ENCODE results near the gene COL23A1. TPM values are rescaled to one million over a fixed set of nuclear protein-coding genes. Genes with fewer than 3 reads are reported as not detected.

COL23A1 gene
- total RNA-seq = not detected in 2 replicates

DNA sequence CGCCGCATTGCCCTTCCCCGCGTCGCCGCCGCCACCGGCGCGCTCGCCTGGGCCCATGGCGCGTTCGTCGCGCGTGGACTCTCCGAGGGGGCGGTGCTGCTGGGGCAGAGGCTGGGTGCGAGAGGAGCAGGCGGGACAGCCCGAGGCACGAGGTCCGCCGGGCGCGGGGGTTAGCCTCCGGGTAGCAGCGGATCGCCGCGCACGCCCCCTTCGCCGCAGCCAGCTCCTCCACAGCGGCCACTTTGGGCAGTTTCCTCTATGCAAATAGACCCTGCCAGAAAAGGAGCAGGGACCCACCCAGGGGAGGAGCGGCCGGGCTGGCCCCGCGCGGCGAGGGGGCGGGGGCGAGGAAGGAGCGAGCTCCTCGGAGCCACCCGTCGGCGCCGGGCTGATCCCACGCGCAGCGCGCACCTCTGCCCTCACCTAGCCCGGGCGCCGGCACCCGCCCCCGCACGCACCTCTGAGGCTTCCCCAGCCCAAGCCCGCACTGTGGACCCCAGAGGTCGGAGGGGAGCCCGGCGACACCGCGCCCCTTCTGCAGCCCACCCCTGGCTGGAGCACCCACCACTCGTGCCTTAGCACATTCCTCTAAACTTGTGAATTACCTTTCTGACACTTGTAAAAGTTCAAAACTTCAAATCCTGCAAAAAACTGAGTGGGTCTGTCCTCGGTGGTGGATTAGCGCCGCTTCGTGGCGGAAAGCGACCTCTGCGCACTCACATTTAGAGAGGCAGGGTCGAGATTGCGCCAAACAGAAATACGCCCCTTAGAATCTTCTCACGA lies at the start of gene COL23A1:
COL23A1 (minus strand) TSS at position 253 of the 783 bp plus-strand sequence.

DNA sequence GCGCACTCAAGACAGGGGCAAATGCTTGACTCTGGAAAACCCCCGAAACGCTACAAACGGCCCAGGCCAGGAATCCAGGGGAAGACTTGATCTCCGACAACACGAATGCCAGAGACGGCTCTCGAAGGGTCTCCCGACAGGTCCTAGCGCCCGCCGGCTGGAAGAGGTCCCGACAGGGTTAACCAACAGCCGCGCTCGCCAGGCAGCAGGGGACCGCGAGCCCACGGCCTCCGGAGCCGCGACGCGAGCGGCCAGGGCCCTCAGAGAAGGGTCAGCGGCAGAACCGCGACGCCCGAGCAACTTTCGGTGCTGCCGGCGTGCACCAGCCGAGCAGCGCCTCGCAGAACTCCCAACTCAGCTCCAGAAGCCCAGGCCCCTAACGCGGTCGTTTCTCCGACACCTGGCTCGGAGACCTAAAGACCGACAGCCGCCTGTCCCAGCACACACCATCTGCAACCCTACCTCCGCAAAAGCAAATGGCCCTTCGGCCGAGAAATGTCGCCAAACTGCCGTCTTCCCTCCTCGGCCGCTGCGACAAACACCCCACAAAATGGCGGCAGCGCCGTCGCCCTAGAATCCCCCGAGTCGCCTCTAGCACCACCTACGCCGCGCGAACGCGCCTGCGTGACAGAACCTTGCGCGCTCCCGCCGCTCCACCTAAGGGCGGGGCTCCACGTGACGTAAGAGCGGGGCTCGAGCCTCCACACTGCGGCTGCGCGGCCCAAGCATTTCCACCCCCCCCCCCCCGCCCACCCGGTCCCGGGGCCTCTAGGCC lies 36.5 kb upstream of the COL23A1 start, which contains the start of gene CLK4:
CLK4 (minus strand) TSS at position 567 of the 775 bp plus-strand sequence. CDS start 3,634 bp downstream, outside the sequence.

DNA sequence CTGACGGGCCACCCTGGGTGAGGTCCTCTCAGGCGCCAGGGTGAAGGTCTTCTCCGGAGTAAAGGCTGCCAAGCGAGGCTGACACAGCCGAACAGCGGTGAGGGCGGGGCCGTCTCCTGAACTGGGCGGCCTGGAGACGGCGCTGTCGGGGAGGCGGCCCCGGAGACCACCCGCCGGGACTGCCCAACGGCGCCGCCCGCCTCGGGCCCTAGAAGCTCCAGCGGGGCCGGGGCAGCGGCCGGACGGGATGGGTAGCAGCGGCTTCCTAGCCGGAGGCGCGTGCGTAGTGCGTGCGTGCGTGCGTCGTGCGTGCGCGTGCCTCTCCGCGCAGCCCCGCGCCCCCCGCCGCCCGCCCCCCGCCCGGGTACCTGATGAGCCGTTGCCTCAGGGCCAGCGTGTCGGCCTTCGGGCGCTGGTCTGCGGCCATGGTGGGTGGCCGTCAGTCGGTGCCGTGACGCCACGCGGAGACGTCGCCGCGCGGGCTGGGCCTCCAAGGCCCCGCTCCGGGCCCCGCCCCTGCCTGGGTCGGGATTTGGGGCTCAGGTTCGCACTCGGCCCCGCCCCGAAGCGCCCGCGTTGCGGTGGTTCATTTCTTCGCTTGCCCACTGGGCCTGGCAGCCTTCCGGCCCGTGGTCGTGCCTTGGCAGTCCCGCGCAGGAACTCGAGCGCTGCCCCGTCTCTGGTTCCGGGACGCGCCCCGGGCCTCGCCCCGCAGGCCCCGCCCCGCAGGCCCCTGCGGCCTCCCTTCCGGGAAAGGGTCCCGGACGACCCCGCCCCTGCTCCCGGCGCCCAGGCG lies 357.9 kb downstream of the COL23A1 start, which contains the start of gene PHYKPL:
PHYKPL (minus strand) TSS at position 679 of the 796 bp plus-strand sequence; CDS start at position 427, 252 bp downstream.

DNA sequence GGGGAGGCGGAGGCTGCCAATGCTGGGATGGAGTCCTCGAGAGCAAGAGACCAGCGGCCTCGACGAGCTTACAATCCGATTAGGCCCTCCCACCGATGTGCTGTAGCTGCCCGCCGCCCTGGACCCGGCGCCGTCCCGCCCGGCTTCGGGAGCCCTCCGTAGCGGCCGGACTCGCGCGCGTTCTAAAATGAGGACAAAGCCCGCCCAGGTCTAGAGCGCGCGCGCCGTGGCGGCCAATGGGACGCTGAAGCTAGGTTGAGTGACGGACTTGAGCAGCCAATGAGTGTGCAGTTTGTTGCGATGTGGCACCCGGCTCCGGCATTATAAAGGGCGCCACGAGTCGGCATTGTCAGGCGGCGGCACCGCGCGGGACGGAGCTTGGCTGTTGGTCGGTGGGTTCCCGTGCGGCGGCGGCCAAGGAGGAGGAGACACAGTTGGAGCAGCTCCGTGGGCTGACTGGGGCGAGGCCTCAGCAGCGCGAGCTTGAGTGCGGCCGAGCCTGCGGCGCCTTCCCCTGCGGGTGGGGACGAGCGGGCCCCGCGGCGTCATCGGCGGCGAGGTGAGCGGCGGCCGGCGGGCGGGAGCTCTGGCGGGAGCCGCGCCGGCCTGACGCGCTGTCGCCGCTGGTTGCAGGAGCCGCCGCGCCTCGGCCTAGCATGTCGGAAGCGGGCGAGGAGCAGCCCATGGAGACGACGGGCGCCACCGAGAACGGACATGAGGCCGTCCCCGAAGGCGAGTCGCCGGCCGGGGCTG lies 385.8 kb downstream of the COL23A1 start, which contains the start of gene HNRNPAB:
HNRNPAB (plus strand) TSS at position 352 of the 753 bp plus-strand sequence; CDS start at position 657, 305 bp downstream.

Small RNA genes lying within 50 kb of the gene (small RNA-seq; reads per million reads assigned to genes)
- gene RN7SKP70 = not detected
- gene RN7SL646P = not detected

Other genes with a start within 250 kb of the COL23A1 start
- gene CLK4, start 36.7 kb upstream of the COL23A1 start, total RNA-seq = 20.9 and 26.7 TPM in 2 replicates
- 8.8 and 11.2 TPM in 2 replicates for gene ZNF354A, start 140.3 kb upstream of the COL23A1 start, total RNA-seq